Liver (tissue), 9 donors: ENCODE data around the gene HNF4A. TPM values are rescaled to one million over a fixed set of nuclear protein-coding genes. Genes with fewer than 3 reads are reported as not detected.

Experiments used
- DNase-seq: peaks from one replicate; pipeline ENCODE4 v3.0.0-alpha.2; 2017; ENCODE audit warnings: low spot score
- H3K27ac ChIP-seq, 2 donors: one replicate each; pipeline ENCODE4 v1.7.0; 2013; ENCODE audit warnings: inconsistent platforms in 2 of 2, low read length in 2 of 2, control low read depth in 1 of 2, low read depth in 1 of 2, mild to moderate bottlenecking in 1 of 2
- H3K27me3 ChIP-seq, 4 donors: one replicate each; pipeline versions ENCODE4 v1.6.1 to v1.7.0; 2013; ENCODE audit warnings: low read length in 3 of 4, inconsistent platforms in 1 of 4, mild to moderate bottlenecking in 1 of 4, moderate library complexity in 1 of 4; ENCODE audit not compliant: control insufficient read depth in 4 of 4, insufficient read depth in 4 of 4
- H3K36me3 ChIP-seq, 4 donors: one replicate each; pipeline versions ENCODE4 v1.6.1 to v1.7.0; 2013; ENCODE audit warnings: low read length in 3 of 4, mild to moderate bottlenecking in 3 of 4, low read depth in 1 of 4, moderate library complexity in 1 of 4; ENCODE audit not compliant: control insufficient read depth in 4 of 4, insufficient read depth in 3 of 4
- H3K4me1 ChIP-seq, 4 donors: one replicate each; pipeline versions ENCODE4 v1.6.1 to v1.7.0; 2013; ENCODE audit warnings: low read length in 3 of 4, mild to moderate bottlenecking in 3 of 4, moderate library complexity in 1 of 4; ENCODE audit not compliant: control insufficient read depth in 4 of 4, insufficient read depth in 4 of 4
- H3K4me3 ChIP-seq, 3 donors: one replicate each; pipeline versions ENCODE4 v1.6.1 to v1.7.0; 2013; ENCODE audit warnings: low read length in 3 of 3, control low read depth in 1 of 3, low read depth in 1 of 3, mild to moderate bottlenecking in 1 of 3
- H3K9ac ChIP-seq, 2 donors: one replicate each; pipeline ENCODE4 v1.7.0; 2013; ENCODE audit warnings: low read length in 2 of 2, mild to moderate bottlenecking in 2 of 2, moderate library complexity in 2 of 2, control low read depth in 1 of 2, low read depth in 1 of 2
- H3K9me3 ChIP-seq, 4 donors: one replicate each; pipeline versions ENCODE4 v1.6.1 to v1.7.0; 2013; ENCODE audit warnings: low read length in 3 of 4; ENCODE audit not compliant: control insufficient read depth in 4 of 4
- EGR1 ChIP-seq, 2 donors: IDR thresholded peaks; 2 replicates each; pipeline ENCODE4 v1.6.1; 2016 to 2018; ENCODE audit warnings: antibody characterized with exemption in 2 of 2, low read depth in 2 of 2
- FOXA1 ChIP-seq: IDR thresholded peaks from 2 replicates; pipeline ENCODE4 v1.6.1; 2016; ENCODE audit warnings: antibody characterized with exemption
- FOXA2 ChIP-seq: IDR thresholded peaks from 2 replicates; pipeline ENCODE4 v1.6.1; 2016; ENCODE audit warnings: antibody characterized with exemption
- GABPA ChIP-seq, 2 donors: IDR thresholded peaks in 1 of 2; conservative IDR thresholded peaks in 1 of 2; 2 replicates each; pipeline ENCODE4 v1.6.1; 2016; ENCODE audit warnings: antibody characterized with exemption in 2 of 2, mild to moderate bottlenecking in 1 of 2, moderate library complexity in 1 of 2
- HNF4A ChIP-seq, 2 donors: conservative IDR thresholded peaks; 2 replicates each; pipeline ENCODE4 v1.6.1; 2016; ENCODE audit warnings: antibody characterized with exemption in 2 of 2, mild to moderate bottlenecking in 2 of 2
- HNF4G ChIP-seq: IDR thresholded peaks from 2 replicates; pipeline ENCODE4 v1.6.1; 2016; ENCODE audit warnings: antibody characterized with exemption
- JUND ChIP-seq, 2 donors: IDR thresholded peaks; 2 replicates each; pipeline ENCODE4 v1.6.1; 2016; ENCODE audit warnings: antibody characterized with exemption in 2 of 2
- NR2F2 ChIP-seq: IDR thresholded peaks from 2 replicates; pipeline ENCODE4 v1.6.1; 2016; ENCODE audit warnings: antibody characterized with exemption
- RAD21 ChIP-seq, 2 donors: IDR thresholded peaks; 2 replicates each; pipeline ENCODE4 v1.6.1; 2016; ENCODE audit warnings: antibody characterized with exemption in 2 of 2, mild to moderate bottlenecking in 2 of 2
- RXRA ChIP-seq, 2 donors: IDR thresholded peaks; 2 replicates each; pipeline ENCODE4 v1.6.1; 2017 to 2018; ENCODE audit warnings: antibody characterized with exemption in 2 of 2, mild to moderate bottlenecking in 1 of 2
- SP1 ChIP-seq: IDR thresholded peaks from 2 replicates; pipeline ENCODE4 v1.6.1; 2018; ENCODE audit warnings: antibody characterized with exemption, mild to moderate bottlenecking
- YY1 ChIP-seq: IDR thresholded peaks from 2 replicates; pipeline ENCODE4 v1.6.1; 2016; ENCODE audit warnings: antibody characterized with exemption, mild to moderate bottlenecking
- WGBS: extraction: QIAGEN DNeasy Blood & Tissue Kit; methylation state at CpG from one replicate; pipeline ENCODE4 v1.1.7; 2013; 5-methylcytosine and 5-hydroxymethylcytosine counted together
- polyA plus RNA-seq, 2 donors: library from polyadenylated mRNA; stranded (reverse) in 1 of 2; unstranded in 1 of 2; fragments of 200-250 nt in 1 of 2; fragments of >200 nt in 1 of 2; fragmentation: Nextera tagmentation in 1 of 2; extraction: Ambion mirVana in 1 of 2; gene quantifications; one replicate each; pipeline versions ENCODE4 v1.2.1 to v1.2.3, GENCODE V29; 2013 to 2015
- total RNA-seq, 2 donors: library from RNA; depleted of rRNA; stranded (reverse); fragments of >200 nt; gene quantifications; one replicate each; pipeline ENCODE4 v1.2.3, GENCODE V29; 2014
- TF ChIP-seq, protein P1 (sequence below): IDR thresholded peaks from 2 replicates; pipeline ENCODE4 v1.6.1; 2016; ENCODE audit warnings: antibody characterized with exemption
- TF ChIP-seq, protein P2 (sequence below): IDR thresholded peaks from 2 replicates; pipeline ENCODE4 v1.6.1; 2016; ENCODE audit warnings: antibody characterized with exemption, mild to moderate bottlenecking
- donor health status: healthy.
- donor health status: healthy.
- donor health status: healthy.
- donor health status: healthy.
- donor health status: healthy.

HNF4A gene
- total and polyA plus RNA-seq, 4 donors, result 51.7 to 171 (median 86.0) TPM

DNA sequence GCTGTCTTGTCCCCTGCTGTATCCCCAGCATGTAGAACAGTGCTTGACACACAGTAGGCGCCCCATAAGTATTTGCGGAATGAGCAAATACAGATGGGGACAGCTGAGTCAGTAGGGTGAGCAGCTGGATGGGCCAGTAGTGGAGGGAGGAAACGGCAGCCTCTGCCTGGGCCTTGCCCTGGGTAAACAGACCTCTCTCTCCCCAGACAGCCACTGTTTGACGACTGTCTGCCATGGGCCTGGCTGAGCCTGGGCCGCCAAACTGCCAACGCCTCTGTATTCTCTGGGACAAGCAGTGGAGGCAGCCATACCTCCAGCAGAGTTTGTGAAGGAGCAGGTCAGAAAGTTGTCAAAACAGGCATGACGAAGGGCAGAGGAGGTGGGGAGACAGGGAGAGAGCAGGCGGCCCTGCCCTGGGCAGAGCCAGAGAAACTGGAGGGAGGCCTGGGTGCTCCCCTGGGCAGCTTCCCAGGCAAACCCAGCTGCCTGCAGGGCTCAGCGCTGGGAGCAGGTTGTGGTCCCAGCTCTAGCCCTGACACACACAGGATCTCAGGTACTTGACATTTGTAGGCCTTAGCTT, 15.2 kb downstream of the HNF4A start (continued):
- TF ChIP-seq, protein P1, sequence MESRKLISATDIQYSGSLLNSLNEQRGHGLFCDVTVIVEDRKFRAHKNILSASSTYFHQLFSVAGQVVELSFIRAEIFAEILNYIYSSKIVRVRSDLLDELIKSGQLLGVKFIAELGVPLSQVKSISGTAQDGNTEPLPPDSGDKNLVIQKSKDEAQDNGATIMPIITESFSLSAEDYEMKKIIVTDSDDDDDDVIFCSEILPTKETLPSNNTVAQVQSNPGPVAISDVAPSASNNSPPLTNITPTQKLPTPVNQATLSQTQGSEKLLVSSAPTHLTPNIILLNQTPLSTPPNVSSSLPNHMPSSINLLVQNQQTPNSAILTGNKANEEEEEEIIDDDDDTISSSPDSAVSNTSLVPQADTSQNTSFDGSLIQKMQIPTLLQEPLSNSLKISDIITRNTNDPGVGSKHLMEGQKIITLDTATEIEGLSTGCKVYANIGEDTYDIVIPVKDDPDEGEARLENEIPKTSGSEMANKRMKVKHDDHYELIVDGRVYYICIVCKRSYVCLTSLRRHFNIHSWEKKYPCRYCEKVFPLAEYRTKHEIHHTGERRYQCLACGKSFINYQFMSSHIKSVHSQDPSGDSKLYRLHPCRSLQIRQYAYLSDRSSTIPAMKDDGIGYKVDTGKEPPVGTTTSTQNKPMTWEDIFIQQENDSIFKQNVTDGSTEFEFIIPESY, result no peak

DNA sequence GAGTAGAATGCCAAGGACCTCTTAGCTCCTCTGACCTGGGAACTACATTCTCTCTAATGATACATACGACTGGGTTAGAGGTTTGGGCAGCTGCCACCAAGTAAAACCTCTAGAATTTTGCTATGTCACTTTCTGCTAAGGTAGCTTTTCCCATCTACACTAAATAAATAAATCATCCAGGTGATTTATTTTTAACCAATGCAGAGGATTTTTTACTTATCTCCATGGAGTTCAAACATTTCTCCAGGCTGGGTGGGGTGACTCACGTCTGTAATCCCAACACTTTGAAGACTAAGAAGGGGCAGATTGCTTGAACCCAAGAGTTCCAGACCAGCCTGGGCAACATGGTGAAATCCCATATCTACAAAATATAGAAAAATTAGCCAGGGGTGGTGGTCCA, 27.1 kb downstream of the HNF4A start:
- Histone ChIP-seq H3K9ac (no peak overlapping the region), H3K4me1 (peaks cover 0 to 15% (median 9%) of the 10 kb centered on the region in 4 donors), H3K27me3 (no peaks in the 10 kb centered on the region), H3K9me3 (no peaks in the 10 kb centered on the region), H3K36me3 (peaks cover 3 to 27% (median 13%) of the 10 kb centered on the region in 4 donors), H3K27ac (no peak overlapping the region), H3K4me3 (no peak overlapping the region)
- DNase-seq, result no peak
- no peak for TF ChIP-seq HNF4A (conservative IDR thresholded peaks at IDR 0.05)
- no peak for TF ChIP-seq GABPA (IDR thresholded peaks at IDR 0.05 in 1 of 2, conservative IDR thresholded peaks at IDR 0.05 in 1 of 2)
- no peak for TF ChIP-seq RXRA (IDR thresholded peaks at IDR 0.05)
- no peak for TF ChIP-seq HNF4G
- TF ChIP-seq JUND (IDR thresholded peaks at IDR 0.05), result no peak
- TF ChIP-seq NR2F2, result no peak
- TF ChIP-seq, protein P1, result no peak
- TF ChIP-seq EGR1 (IDR thresholded peaks at IDR 0.05; ENCODE audit: low read depth in 2 of 2), result no peak
- TF ChIP-seq FOXA2, result no peak
- TF ChIP-seq, protein P2, sequence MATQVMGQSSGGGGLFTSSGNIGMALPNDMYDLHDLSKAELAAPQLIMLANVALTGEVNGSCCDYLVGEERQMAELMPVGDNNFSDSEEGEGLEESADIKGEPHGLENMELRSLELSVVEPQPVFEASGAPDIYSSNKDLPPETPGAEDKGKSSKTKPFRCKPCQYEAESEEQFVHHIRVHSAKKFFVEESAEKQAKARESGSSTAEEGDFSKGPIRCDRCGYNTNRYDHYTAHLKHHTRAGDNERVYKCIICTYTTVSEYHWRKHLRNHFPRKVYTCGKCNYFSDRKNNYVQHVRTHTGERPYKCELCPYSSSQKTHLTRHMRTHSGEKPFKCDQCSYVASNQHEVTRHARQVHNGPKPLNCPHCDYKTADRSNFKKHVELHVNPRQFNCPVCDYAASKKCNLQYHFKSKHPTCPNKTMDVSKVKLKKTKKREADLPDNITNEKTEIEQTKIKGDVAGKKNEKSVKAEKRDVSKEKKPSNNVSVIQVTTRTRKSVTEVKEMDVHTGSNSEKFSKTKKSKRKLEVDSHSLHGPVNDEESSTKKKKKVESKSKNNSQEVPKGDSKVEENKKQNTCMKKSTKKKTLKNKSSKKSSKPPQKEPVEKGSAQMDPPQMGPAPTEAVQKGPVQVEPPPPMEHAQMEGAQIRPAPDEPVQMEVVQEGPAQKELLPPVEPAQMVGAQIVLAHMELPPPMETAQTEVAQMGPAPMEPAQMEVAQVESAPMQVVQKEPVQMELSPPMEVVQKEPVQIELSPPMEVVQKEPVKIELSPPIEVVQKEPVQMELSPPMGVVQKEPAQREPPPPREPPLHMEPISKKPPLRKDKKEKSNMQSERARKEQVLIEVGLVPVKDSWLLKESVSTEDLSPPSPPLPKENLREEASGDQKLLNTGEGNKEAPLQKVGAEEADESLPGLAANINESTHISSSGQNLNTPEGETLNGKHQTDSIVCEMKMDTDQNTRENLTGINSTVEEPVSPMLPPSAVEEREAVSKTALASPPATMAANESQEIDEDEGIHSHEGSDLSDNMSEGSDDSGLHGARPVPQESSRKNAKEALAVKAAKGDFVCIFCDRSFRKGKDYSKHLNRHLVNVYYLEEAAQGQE, result no peak
- no peak for TF ChIP-seq SP1
- no peak for TF ChIP-seq RAD21 (IDR thresholded peaks at IDR 0.05)
- TF ChIP-seq FOXA1, result no peak
- no peak for TF ChIP-seq YY1
- 59% methylated on average over 2 of the region's 2 CpGs for WGBS
